A673 (cell line): ENCODE measurements around the gene NFIB. TPM values are rescaled to one million over a fixed set of nuclear protein-coding genes. Genes with fewer than 3 reads are reported as not detected.

Source experiments
- BruUV-seq: library from RNA; stranded (reverse); fragments of 400-500 nt; replicated peaks from 2 replicates; lab custom pipeline; 2021; lab: Mats Ljungman, UMichigan
- CTCF ChIA-PET: fragments of 300-600 bp; sonication (Branson Sonifier 250); formaldehyde crosslinking; loops from one replicate; lab custom pipeline; 2022; ENCODE audit warnings: antibody characterized with exemption; lab: Charles Lee
- POLR2A ChIA-PET: fragments of 300-600 bp; sonication (Branson Sonifier 250); formaldehyde crosslinking; loops from one replicate; lab custom pipeline; 2022; ENCODE audit warnings: antibody characterized with exemption; ENCODE audit not compliant: low non-redundant PET; lab: Charles Lee
- DNase-seq: peaks from one replicate; pipeline ENCODE4 v3.0.0-alpha.2; 2015; ENCODE audit warnings: low spot score
- H3K27ac ChIP-seq: fragments of 200-600 bp; sonication (generic); 2 replicates; pipeline ENCODE4 v1.5.1; 2016; ENCODE audit warnings: mixed run types, low read depth, mild to moderate bottlenecking, mixed read lengths, antibody characterized with exemption, low read length; ENCODE audit not compliant: poor library complexity, severe bottlenecking
- H3K27me3 ChIP-seq: fragments of 200-600 bp; sonication (generic); replicated peaks from 2 replicates; pipeline ENCODE4 v1.6.1; 2017; ENCODE audit warnings: mixed run types, low read depth, mild to moderate bottlenecking, mixed read lengths, antibody characterized with exemption, low read length; ENCODE audit not compliant: insufficient read depth, poor library complexity
- H3K36me3 ChIP-seq: fragments of 200-600 bp; sonication (generic); 2 replicates; pipeline ENCODE4 v1.6.1; 2016; ENCODE audit warnings: mixed run types, mild to moderate bottlenecking, mixed read lengths, antibody characterized with exemption, low read length; ENCODE audit not compliant: insufficient read depth, poor library complexity, severe bottlenecking
- H3K4me1 ChIP-seq: fragments of 200-600 bp; sonication (generic); 2 replicates; pipeline ENCODE4 v1.6.1; 2017; ENCODE audit warnings: mixed run types, mild to moderate bottlenecking, mixed read lengths, antibody characterized with exemption, low read length; ENCODE audit not compliant: insufficient read depth, poor library complexity, severe bottlenecking
- H3K4me3 ChIP-seq: fragments of 200-600 bp; sonication (generic); 2 replicates; pipeline ENCODE4 v1.5.1; 2016; ENCODE audit warnings: low read depth, mixed run types, mild to moderate bottlenecking, mixed read lengths, low read length; ENCODE audit not compliant: poor library complexity, severe bottlenecking
- H3K9me3 ChIP-seq: fragments of 200-600 bp; sonication (generic); 2 replicates; pipeline ENCODE4 v1.6.1; 2016; ENCODE audit warnings: mixed run types, low read depth, mild to moderate bottlenecking, mixed read lengths, antibody characterized with exemption, low read length; ENCODE audit not compliant: poor library complexity, severe bottlenecking
- CTCF ChIP-seq: fragments of 300-800, 200-600 bp; sonication (generic); conservative IDR thresholded peaks from 2 replicates; pipeline ENCODE4 v1.5.1; 2017; ENCODE audit warnings: low read depth, mild to moderate bottlenecking, antibody characterized with exemption, low read length, moderate library complexity, mixed read lengths
- EZH2 ChIP-seq: fragments of 200-600 bp; sonication (generic); IDR thresholded peaks from 2 replicates; pipeline ENCODE4 v1.6.1; 2017; ENCODE audit warnings: borderline replicate concordance, low read depth, mild to moderate bottlenecking, mixed read lengths, antibody characterized with exemption, low read length; ENCODE audit not compliant: poor library complexity, severe bottlenecking
- intact Hi-C: fragments of 100-400 bp; cut with micrococcal nuclease; formaldehyde crosslinking; loops from one replicate; pipeline ENCODE4 v1.10.0; 2022; ENCODE audit not compliant: unreplicated experiment
- total RNA-seq: library from RNA; stranded (reverse); gene quantifications from 2 replicates; pipeline ENCODE4 v1.2.3, GENCODE V29; 2021

Gene NFIB
- total RNA-seq, 1 experiment from 2014 or later: 41.2 TPM

GRCh38 chr9:14221558-14221957 is 92.4 kb downstream of the NFIB start:
- H3K4me3 ChIP-seq: no peak overlapping the region
- ChIA-PET POLR2A (no interaction called here), CTCF (no interaction called here)
- no TSS peak for BruUV-seq
- H3K27me3 ChIP-seq: no peaks in the 10 kb centered on the region
- H3K27ac ChIP-seq: no peak overlapping the region
- no peaks in the 10 kb centered on the region for H3K9me3 ChIP-seq
- intact Hi-C loops: no loop called here
- DNase-seq: peak; percentile 63
- TF ChIP-seq EZH2 (no peak), CTCF (no peak)
- no peaks in the 10 kb centered on the region for H3K36me3 ChIP-seq
- H3K4me1 ChIP-seq: no peaks in the 10 kb centered on the region

DNA sequence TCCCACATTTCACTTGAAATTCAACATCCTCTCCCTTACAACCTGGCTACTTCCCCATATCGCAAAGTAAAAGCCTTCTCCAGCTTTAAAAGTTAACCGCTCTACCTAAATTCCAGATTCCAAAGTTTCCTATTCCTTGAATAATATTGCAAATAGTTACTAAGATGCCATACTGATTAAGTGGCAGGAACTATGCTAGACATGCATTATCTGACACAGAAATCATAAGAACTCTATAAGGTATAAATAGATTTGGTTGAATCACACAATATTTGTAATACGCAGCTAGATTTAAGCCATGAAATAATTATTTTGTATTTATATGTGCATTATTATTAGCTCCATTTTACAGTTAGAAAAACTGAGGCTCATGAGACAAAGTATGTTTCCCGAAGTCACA is 92.8 kb downstream of the NFIB start:
- CTCF ChIA-PET: no interaction called here
- no peaks in the 10 kb centered on the region for H3K9me3 ChIP-seq
- TF ChIP-seq CTCF (no peak), EZH2 (no peak)
- no peaks in the 10 kb centered on the region for H3K27me3 ChIP-seq
- BruUV-seq: no TSS peak
- H3K36me3 ChIP-seq: no peaks in the 10 kb centered on the region
- H3K4me1 ChIP-seq: peaks cover 1% of the 10 kb centered on the region
- H3K4me3 ChIP-seq: no peak overlapping the region
- DNase-seq: no peak
- intact Hi-C loops: no loop called here
- POLR2A ChIA-PET: no interaction called here
- H3K27ac ChIP-seq: no peak overlapping the region

- Histone ChIP-seq H3K4me1 (peaks cover 7% of the 10 kb centered on the region), H3K36me3 (no peaks in the 10 kb centered on the region), H3K9me3 (no peaks in the 10 kb centered on the region), H3K27ac (no peak overlapping the region), H3K27me3 (no peaks in the 10 kb centered on the region), H3K4me3 (no peak overlapping the region)
- DNase-seq: no peak
- intact Hi-C loops: no loop called here
- CTCF ChIA-PET: no interaction called here
- no peak for TF ChIP-seq EZH2
- no peak for TF ChIP-seq CTCF
- POLR2A ChIA-PET: no interaction called here
- BruUV-seq: no TSS peak
These were observed 93.7 kb downstream of the NFIB start for GRCh38 chr9:14220256-14220655.
